ENCODE results near the gene IMPA2.
"Not testable (repeated sequence)": the region's sequence is repeated elsewhere in the genome, so short reads cannot be mapped to it uniquely, and the experiment has no call there.

The IMPA2 gene

GRCh38 chr18:12056034-12056883 is 75.0 kb downstream of the IMPA2 start:
- no peak for DNase-seq

GRCh38 chr18:12056884-12057402 is 75.6 kb downstream of the IMPA2 start:
- DNase-seq = no peak

DNA sequence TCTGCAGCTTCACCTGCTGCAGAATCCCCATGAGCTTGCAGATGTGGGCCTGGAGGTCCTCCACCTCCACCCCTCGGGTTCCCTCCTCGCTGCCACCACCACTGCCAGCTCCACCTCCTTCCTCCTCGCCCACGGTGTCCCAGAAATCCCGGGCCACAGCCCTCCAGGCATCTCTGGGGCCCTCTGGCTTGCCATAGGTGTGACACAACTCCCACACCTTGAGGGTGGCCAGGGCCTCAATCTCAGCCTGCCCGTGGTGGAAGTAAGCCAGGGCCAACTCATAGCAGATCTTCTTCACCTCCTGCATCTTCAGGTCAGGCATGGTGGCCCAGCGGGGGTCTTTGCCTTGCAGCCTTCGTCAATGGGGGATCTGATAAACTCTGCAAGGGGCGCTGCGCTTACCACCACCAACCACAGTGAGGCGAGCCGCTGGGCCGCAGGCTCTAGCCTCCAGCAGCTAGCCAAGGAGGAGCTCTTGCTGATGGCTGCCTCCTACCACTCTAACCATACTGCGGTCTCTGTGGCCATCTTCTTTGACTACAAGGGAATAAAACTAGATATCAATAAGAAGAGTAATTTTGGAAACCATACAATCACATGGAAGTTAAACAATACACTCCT is 76.2 kb downstream of the IMPA2 start:
- DNase-seq = no peak

- DNase-seq = no peak
These were observed 78.3 kb downstream of the IMPA2 start for GRCh38 chr18:12059334-12060181.

DNA sequence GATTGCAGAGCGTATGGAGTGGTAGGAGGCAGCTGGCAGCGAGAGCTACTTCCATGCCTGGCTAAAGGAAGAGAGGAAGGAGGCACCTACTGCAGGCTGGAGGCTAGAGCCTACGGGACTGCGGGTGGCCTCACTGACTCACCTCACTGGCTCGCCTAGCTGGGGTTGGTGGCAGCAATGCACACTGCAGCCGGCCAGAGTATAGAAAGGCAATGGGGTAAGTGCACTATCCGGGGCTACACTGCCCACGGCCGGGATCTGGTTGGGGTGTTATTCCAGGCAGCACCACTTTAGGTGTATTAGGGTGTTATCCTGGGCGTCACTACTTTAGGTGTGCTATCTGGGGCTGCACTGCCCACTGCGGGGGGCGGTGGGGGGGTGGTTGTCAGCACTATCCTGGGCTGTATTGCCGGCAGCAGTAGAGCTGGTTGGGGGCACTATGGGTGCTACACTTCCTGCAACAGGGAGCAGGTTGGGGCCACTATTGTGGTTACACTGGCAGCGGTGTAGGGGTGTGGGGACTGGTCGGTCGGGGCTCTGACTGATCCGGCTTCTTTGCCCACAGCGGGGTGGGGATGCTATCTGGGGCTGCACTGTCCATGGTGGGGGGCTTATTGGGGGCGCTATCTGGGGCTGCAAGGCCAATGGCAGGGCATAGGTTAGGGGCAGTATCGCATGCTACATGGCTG is 79.0 kb downstream of the IMPA2 start:
- no peak for DNase-seq

- no peak for DNase-seq
These were observed 80.4 kb downstream of the IMPA2 start for GRCh38 chr18:12061685-12062084.

- no peak for DNase-seq
These were observed 81.7 kb downstream of the IMPA2 start for GRCh38 chr18:12062974-12063373.

DNA sequence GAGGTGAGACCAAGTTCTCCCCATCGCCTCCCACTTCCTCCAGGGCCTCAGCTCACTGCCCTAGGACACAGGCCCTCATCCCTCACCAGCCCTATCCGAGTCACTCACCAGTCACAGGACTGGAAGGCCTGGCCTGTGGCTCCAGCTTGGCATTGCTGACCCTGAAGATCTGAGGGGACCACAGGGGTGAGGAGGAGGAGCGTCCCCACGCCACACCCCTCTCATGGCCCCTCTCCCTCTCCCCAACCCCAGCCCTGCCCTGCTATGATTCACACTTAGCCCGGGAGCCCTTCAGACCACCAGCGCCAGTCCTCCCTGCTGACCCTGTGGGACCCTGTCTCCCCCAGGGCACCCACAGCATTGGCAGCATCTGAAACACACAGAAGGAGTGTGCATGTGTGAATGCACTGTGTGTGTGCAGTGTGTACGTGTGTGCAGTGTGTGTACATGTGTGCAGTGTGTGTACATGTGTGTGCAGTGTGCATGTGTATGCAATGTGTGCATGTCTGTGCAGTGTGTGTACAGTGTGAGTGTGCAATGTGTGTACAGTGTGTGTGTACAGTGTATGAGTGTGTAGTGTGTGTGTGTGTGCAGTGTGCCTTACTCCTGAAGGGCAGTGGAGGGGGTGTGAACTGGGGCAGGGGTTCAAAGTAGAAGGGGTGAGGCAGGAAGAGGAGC is 82.9 kb downstream of the IMPA2 start:
- no peak for DNase-seq

GRCh38 chr18:12065397-12065796 is 84.1 kb downstream of the IMPA2 start:
- no peak for DNase-seq

DNA sequence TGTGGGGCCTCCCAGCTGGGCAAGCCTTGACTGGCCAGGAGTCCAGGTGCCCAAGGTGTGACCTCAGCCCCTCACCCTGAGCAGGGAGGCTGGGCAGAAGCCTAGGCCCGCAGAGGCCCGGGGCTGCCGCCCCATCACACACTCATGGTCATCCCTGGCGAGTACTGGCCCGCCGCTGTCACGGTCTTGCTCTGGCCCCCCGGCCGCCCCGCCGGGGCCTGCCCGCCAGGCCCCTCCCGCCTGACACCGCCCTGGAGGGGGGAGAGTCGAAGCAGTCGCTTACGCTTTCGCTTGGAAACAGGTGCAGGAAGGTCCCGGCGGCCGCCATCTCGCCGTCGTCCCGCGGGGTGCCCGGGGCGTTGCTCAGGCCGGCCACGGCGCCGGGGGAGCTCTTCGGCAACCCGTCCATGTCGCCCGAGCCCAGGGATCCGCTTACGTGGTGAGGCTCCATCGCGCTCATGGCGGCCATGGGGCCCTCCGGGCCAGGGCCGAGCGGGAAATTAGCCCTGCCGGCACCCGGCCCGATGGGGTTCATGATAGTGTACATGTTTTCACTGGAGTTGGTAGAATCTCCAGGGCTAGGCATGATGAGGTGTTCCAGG is 85.7 kb downstream of the IMPA2 start:
- DNase-seq = no peak

DNA sequence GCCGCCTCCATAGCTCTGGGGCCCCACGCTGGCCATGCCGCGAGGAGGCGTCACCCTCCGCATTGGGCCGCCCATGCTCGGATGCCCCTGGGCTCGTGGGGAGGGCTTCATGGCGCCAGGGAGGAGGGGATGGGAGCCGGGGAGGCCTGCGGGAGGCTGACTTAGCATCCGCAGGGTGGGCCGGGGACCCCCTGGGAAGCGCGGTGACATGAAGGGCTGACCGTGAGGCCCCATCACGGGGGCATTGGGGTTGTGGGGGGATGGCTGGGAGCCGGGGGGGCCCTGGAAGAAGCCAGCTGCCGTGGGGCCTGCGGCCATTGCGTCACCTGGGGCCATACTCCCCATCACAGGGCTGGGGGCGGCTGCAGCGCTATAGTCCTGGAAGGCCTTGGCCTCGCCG is 86.4 kb downstream of the IMPA2 start:
- no peak for DNase-seq

- DNase-seq = not testable (repeated sequence)
These were observed 87.1 kb downstream of the IMPA2 start for GRCh38 chr18:12068316-12068949.

DNA sequence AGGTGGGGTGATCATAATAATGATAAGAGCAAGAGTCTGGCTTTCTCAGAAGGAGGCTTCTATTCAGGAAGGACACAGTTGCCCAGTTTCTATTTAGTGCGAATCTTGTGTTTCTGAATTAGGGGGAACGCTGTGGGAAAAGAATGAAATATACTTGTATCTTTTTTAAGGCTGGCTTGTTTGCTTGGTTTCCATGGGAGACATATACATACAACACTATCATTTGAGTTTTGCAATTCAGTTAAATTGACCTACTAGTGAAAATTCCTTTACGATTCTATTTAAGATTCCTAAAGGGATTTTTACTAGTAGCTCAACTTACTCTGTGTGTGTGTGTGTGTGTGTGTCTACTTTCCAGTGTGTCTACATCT is 87.6 kb downstream of the IMPA2 start:
- DNase-seq = no peak

GRCh38 chr18:12071066-12071465 is 89.8 kb downstream of the IMPA2 start:
- DNase-seq = not testable (repeated sequence)

DNA sequence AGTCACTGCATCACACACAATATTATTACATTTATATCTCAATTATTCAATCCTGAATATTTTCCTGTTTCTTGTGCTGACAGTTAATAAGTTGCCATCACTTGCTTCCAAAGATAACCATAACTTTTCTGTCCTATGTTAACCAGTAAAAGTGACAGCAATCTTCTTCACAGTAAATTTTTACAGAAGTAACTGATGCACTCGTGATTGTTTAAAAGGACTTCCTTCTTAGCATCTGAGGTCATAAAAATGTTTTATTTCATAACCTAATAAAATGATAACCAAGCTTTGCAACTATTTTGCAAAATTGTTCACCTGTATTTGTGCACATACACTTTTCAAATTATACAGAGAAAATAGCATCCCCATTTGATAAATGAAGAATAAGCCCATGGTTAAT is 91.7 kb downstream of the IMPA2 start:
- no peak for DNase-seq

- no peak for DNase-seq
These were observed 93.4 kb downstream of the IMPA2 start for GRCh38 chr18:12074736-12075135.

DNA sequence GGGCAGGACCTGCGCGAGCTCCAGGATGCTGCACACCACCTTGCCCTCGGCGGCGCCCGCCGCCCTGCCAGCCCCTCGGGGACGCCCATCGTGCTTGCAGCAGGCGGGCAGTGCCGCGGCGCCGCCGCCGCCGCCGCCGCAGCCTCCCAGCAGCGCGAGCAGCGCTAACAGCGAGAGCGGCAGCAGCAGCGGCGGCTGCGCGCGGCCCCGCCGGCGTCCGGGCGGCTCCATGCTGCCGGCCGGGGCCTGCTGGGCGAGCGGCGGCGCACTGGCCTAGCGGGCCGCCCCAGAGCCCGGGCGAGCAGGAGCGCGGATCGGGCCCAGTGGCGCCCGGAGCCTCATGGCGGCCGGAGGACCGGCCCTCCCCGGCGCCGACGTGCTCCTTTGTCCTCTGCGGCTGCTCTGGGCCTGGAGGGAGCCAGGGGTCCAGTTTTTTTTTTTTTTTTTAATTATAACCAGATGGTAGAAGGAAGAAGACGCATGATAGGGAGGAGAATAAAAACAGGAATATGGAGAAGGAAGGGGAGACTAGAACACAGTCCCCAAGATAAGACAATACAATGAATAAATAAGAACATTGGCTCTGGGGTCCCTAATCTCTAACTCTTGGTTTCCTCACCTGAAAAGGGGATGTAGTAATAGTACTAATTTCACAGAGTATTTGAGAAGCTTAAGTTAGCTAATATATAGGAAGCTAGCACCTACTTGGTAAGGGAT is 95.3 kb downstream of the IMPA2 start:
- DNase-seq = peak; percentile 16

DNA sequence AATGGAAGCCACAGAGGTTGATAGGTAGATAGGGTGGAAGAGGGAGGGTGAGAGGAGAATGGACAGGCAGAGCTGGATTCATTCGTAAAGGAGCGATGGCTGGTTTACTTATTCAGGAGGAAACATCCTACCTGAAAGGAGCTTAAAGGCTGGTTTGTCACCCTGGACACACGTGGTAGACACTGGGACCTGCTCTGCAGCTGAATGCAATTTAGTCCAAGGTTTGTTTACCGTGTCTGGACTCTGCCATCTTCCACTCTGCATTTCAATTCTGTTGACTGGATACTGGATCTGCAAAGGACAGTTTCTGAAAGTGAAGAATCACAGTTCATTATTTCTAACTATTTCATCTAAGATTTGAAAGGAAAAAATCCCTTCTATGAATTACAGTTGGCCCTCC is 96.7 kb downstream of the IMPA2 start:
- not testable (repeated sequence) for DNase-seq

- no peak for DNase-seq
These were observed 98.4 kb downstream of the IMPA2 start for GRCh38 chr18:12079491-12080237.

Measured in activated CD4-positive, alpha-beta T cell treated with anti-CD3 and anti-CD28 coated beads for 48 hours (primary cell).